GM21723 (cell line): ENCODE results near the gene LSAMP.

Experiments
- ATAC-seq: cut with Tn5 transposase; IDR thresholded peaks from one replicate; pipeline ENCODE4 v1.9.1; 2021; ENCODE audit warnings: mild to moderate bottlenecking, moderate library complexity; ENCODE audit not compliant: unreplicated experiment

LSAMP gene

GRCh38 chr3:116432795-116433194, 12.5 kb downstream of the LSAMP start:
- ATAC-seq, result no peak

DNA sequence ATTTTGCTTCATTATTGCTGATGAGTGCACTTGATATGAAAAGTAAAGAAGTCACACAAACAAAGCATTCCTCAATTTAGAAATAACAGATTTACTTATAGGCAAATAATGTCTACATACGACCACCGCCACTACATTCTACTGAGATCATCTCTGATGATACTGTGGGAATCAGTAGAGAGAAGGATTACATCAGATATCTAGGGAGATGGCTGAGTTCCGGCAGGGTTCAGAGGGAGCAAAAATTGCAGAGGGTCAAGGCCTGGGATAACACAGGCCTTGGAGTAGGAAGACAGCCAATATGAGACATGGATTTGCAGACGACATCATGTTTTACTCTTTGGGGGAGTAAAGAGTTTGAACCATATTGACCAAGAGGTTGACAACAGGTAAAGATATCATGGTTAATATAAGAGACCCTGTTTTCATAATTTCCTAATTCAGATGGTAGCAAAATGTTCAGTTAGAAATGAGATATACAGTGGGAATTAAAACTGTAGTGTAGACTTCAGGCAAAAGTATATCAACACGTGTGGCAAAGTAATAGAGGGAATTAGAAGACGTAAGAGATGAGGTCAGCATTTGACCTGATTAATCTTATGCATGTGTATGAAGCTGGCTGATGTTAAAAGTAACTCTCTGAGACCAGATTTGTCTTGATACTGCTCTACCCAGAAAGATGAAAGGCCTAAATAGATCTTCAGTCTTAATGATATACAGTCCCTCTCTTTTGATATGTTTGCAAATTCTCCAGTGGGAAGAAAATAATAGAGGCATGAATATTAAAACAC, 15.6 kb downstream of the LSAMP start:
- no peak for ATAC-seq

DNA sequence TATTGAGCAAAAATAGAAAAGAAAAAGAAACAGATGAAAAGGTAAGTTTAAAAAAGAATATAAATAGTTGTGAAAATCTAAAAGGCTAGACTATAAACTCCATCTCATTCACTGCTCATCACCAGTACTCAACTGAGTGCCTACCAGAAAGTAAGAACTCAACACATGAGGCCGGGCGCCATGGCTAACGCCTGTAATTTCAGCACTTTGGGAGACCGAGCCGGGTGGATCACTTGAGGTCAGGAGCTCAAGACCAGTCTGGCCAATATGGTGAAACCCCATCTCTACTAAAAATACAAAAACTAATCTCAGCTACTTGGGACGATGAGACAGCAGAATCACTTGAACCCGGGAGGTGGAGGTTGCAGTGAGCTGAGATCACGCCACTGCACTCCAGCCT, 19.3 kb downstream of the LSAMP start:
- ATAC-seq, result no peak

GRCh38 chr3:116425126-116425525, 20.2 kb downstream of the LSAMP start:
- no peak for ATAC-seq

- no peak for ATAC-seq
Observed at GRCh38 chr3:116423945-116424344, 21.3 kb downstream of the LSAMP start.

- ATAC-seq, result no peak
Observed at GRCh38 chr3:116423374-116423773, 21.9 kb downstream of the LSAMP start.

DNA sequence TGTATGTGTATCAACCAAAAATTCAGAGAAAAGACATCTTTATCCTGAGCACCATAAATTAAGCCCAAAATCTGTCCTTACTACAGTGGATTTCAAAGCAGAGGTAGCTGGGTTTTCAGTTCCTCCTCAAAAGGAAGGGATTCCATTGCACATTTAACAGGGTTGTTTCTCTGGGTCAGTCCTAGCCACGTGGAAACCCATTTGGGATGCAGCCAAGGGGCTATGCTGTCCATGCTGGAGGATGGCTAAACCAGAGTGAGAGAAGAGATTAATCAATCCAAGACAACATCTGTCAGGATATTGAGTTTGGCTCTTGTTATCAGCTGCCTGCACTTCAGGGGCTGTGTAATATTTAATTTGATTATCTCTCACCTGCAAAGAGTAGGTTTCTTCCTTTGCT, 28.1 kb downstream of the LSAMP start:
- ATAC-seq, result no peak

DNA sequence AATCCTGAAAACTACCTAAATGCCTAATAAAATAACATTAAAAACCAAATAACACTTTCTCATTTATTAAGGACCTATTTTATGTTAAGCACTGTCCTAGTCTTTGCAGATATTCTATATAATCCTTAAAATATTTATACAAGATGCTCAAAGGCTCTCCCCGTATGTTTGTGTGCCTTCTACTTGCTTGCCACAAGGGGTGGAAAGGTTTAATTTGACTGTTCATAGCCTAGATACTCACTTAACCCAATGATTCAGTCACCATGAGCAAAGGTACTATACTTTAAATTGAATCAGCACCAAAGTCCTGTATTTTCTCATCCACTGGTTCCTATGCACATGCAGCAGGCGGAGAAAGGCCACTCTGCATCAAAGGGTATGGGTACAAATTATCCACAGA, 32.0 kb downstream of the LSAMP start:
- ATAC-seq, result no peak

GRCh38 chr3:116408473-116408872, 36.8 kb downstream of the LSAMP start:
- no peak for ATAC-seq

DNA sequence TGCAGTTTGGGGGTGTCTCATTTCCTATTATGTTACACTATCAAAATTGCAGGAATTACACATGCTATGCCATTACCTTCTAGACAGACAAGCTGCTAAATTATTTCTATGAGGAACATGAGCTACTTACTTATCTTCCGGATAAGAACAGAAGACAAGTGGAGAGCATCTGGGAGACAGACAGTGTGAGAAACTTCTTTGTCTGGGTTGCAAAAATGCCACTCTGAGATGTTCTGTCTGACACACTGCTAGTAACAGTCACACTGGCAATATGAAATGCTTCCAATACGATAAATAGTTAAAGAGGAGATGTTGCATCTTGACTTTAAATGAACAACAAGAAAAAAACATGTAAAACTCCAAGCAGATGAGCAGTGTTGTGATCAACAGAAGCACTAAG, 40.1 kb downstream of the LSAMP start:
- ATAC-seq, result no peak

- ATAC-seq, result no peak
Observed at GRCh38 chr3:116399701-116400226, 45.5 kb downstream of the LSAMP start.

DNA sequence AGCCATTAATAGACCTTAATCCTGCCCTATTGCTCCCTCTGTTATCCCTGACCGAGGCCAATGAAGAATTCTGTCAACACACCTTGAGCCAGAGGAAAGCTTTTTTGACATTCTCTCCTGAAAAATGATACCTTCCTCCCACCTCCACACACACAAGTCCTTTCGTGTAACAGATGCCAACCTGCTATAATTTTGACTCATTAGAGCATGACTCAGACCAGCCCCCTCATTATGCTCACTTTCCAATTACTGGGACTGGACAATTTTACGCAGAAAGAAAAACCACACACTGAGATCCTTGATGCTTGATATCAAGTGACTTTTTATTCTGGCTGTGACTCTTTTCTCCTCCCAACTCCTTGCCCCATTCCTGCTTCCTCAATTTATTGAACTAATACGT, 50.9 kb downstream of the LSAMP start:
- no peak for ATAC-seq

- ATAC-seq, result no peak
Observed at GRCh38 chr3:116393199-116393598, 52.1 kb downstream of the LSAMP start.

DNA sequence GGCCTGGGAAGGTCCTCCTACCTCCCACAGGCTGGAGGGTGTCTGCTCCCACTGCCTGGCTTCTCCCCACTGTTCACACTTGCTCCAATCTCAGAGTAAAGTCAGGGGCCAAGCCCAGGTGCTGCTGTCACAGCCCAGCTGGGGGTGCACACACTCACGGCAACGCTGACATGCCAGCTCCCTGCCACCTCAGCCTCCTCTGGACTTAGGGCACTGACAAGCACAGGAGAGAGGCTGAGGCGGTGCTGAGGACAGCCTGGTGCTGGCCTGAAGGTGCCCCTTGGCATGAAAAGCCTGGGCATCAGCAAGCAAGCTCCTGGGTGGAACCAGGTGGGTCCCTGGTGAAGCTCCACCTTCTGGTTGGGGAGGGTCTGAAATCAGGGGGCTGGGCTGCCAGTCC, 53.0 kb downstream of the LSAMP start:
- ATAC-seq, result no peak

DNA sequence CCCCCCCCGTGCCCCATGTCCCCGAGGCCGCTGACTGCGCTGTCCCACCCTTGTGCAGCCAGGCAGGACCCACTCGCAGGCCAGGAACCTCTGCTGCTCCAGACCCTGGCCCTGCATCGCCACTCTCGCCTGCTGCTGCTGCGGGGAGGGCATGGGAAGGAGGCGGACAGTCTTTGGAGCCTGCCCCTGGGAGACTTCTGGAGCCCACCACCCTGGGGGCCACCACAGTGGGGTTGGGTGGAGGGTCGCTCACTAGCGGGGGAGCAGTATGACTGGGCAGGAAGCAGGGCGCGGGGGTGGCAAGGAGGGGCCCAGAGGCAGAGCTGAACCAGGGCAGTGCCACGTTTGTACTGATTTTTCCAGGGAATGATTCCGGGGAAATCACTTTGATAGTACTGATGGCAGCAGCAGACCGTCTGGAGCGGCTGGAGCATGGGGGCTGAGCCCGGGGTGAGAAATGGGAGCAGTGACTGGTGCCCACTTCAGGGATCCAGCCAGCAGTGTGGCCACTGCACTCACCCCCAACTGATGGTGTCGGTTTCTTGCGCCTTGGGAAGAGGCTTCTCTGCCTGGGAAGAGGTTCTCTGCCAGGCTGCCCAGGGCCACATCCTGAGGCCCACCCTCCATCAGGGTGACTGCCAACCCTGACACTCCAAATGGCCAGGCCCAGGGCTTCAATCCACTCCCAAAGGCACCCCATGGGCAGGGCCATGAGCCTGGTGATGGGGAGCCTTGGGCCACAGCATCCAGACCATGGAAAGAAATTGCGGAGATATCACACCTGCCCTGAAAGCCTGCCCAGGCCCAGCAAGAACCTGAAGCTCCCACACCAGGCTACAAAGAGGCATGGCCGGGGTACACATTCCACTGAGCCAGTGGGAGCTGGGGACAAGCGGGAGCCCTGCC, 53.7 kb downstream of the LSAMP start:
- ATAC-seq, result no peak

DNA sequence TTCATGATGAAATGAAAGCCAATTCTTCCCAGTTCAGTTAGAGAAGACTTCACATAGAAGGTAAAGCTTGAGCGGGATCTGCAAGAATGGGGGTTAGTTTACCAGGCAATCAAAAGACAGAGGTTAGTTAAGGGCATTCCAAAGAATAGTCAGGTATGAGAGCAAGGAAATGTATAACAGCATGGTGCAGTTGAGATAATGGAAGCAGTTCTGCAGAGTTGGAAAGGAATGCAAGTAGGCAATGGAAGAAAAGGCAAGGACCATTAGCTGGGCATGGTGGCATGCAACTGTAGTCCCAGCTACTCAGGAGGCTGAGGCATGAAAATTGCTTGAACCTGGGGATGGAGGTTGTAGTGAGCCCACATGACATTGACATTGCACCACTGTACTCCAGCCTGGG, 55.0 kb downstream of the LSAMP start:
- ATAC-seq, result no peak

DNA sequence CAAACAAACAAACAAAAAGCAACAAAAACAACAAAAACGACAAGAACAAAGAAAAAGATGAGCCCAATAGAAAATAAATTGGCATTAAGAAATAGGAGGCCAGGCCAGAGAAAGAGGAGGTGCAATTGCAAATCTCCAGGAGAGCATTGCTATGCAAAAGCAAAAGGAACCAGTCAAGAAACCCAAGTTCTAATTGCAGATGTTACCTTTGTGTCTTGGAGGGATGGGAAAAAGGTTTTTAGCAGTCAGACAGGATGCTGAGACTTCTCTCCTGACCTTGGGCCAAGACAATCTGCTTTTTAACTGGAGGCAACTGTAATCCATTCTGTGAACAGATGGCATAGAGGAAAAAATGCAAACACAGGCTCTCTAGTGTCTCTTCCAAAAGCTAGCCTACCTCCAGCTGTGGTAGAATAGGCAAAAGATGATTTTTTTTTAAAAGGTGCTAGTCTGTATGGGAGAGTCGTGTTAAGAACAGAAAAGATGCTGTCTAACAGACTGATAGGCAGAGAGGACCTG, 56.4 kb downstream of the LSAMP start:
- no peak for ATAC-seq

- no peak for ATAC-seq
Observed at GRCh38 chr3:116386168-116386567, 59.1 kb downstream of the LSAMP start.

- ATAC-seq, result no peak
Observed at GRCh38 chr3:116384717-116385116, 60.6 kb downstream of the LSAMP start.

- ATAC-seq, result no peak
Observed at GRCh38 chr3:116378077-116378476, 67.2 kb downstream of the LSAMP start.

- no peak for ATAC-seq
Observed at GRCh38 chr3:116374901-116375300, 70.4 kb downstream of the LSAMP start.
